K562 (cell line): ENCODE measurements around the gene NRXN2.

ENCODE experiments used
- AFF4 ChIP-seq: sonication (generic); formaldehyde crosslinking; IDR thresholded peaks from 2 replicates; pipeline ENCODE4 v1.8.0; 2023; ENCODE audit warnings: mild to moderate bottlenecking, missing genetic modification reagents
- BHLHE40 ChIP-seq: IDR thresholded peaks from 2 replicates; pipeline ENCODE4 v1.6.1; 2011; ENCODE audit warnings: low read length, improper control_type of control experiment
- BRD4 ChIP-seq: fragments of 200-600 bp; sonication (generic); IDR thresholded peaks from 2 replicates; pipeline ENCODE4 v1.6.1; 2017; ENCODE audit warnings: inconsistent platforms
- CREM ChIP-seq: IDR thresholded peaks from 2 replicates; pipeline ENCODE4 v1.6.1; 2014; ENCODE audit warnings: antibody characterized with exemption, low read depth
- CTCF ChIP-seq, 3 experiments: IDR thresholded peaks in 2 of 3; conservative IDR thresholded peaks in 1 of 3; 2 replicates each; pipeline ENCODE4 v1.5.1; 2011 to 2012; ENCODE audit warnings: low read length in 3 of 3, mild to moderate bottlenecking in 3 of 3, control low read depth in 2 of 3, improper control_type of control experiment in 1 of 3, inconsistent platforms in 1 of 3, low read depth in 1 of 3, mixed read lengths in 1 of 3, moderate library complexity in 1 of 3; ENCODE audit not compliant: insufficient read depth in 2 of 3
- EHMT2 ChIP-seq: fragments of 450-650 bp; IDR thresholded peaks from 2 replicates; pipeline ENCODE4 v1.6.1; 2018; ENCODE audit warnings: antibody characterized with exemption
- FOXP1 ChIP-seq: sonication (generic); formaldehyde crosslinking; IDR thresholded peaks from 2 replicates; pipeline ENCODE4 v1.8.0; 2022; ENCODE audit warnings: mild to moderate bottlenecking, missing genetic modification reagents
- HDAC8 ChIP-seq: fragments of 450-650 bp; IDR thresholded peaks from 2 replicates; pipeline ENCODE4 v1.6.1; 2016; ENCODE audit warnings: mild to moderate bottlenecking, missing genetic modification characterization, moderate library complexity, missing compliant biosample characterization
- POLR2A ChIP-seq: fragments of 450-650 bp; conservative IDR thresholded peaks from 2 replicates; pipeline ENCODE4 v1.6.1; 2016
- REST ChIP-seq, 2 experiments: fragments of 450-650 bp; formaldehyde crosslinking in 1 of 2; IDR thresholded peaks; 2 replicates each; pipeline versions ENCODE4 v1.4.0 to v1.6.1; 2014 to 2020; ENCODE audit warnings: mild to moderate bottlenecking in 2 of 2, borderline replicate concordance in 1 of 2, low read depth in 1 of 2
- SMARCC2 ChIP-seq: fragments of 450-650 bp; IDR thresholded peaks from 2 replicates; pipeline ENCODE4 v1.6.1; 2017; ENCODE audit warnings: antibody characterized with exemption, moderate library complexity, mild to moderate bottlenecking, low read depth
- TOE1 ChIP-seq, 2 experiments: fragments of 450-650 bp in 1 of 2; sonication (generic) in 1 of 2; formaldehyde crosslinking in 1 of 2; IDR thresholded peaks; 2 replicates each; pipeline versions ENCODE4 v1.7.1 to v1.8.0; 2016 to 2022; ENCODE audit warnings: borderline replicate concordance in 2 of 2, mild to moderate bottlenecking in 2 of 2, antibody characterized with exemption in 1 of 2, inconsistent platforms in 1 of 2, low read depth in 1 of 2, missing genetic modification reagents in 1 of 2, moderate library complexity in 1 of 2
- ZKSCAN1 ChIP-seq: fragments of 150-350 bp; IDR thresholded peaks from 2 replicates; pipeline ENCODE4 v1.6.1; 2016; ENCODE audit warnings: low read depth, low read length

- no peak for TF ChIP-seq FOXP1 (CRISPR knock-in tag)
- no peak for TF ChIP-seq TOE1 (IDR thresholded peaks at IDR 0.05; ENCODE audit: borderline replicate concordance)
- TF ChIP-seq TOE1 (CRISPR knock-in tag; IDR thresholded peaks at IDR 0.05; ENCODE audit: borderline replicate concordance, low read depth): no peak
- TF ChIP-seq SMARCC2: no peak
- no peak for TF ChIP-seq BHLHE40
- no peak for TF ChIP-seq CREM
- no peak for TF ChIP-seq EHMT2
- no peak for TF ChIP-seq POLR2A
- no peak for TF ChIP-seq BRD4
- TF ChIP-seq CTCF (IDR thresholded peaks at IDR 0.05 in 2 of 3, conservative IDR thresholded peaks at IDR 0.05 in 1 of 3; ENCODE audit: insufficient read depth in 2 of 3, low read depth in 1 of 3, low read length in 3 of 3): no peak
- no peak for TF ChIP-seq REST (IDR thresholded peaks at IDR 0.05; ENCODE audit: borderline replicate concordance)
- no peak for TF ChIP-seq REST (CRISPR knock-in tag; IDR thresholded peaks at IDR 0.05; ENCODE audit: low read depth)
- TF ChIP-seq ZKSCAN1: no peak
- no peak for TF ChIP-seq AFF4
- no peak for TF ChIP-seq HDAC8 (tag)
Observed at GRCh38 chr11:64760759-64761420, 37.9 kb upstream of the NRXN2 start.
